PC-3 (cell line): Measurements from ENCODE around the gene SLC23A2. TPM values are rescaled to one million over a fixed set of nuclear protein-coding genes. Genes with fewer than 3 reads are reported as not detected.

ENCODE experiments used
- ATAC-seq: fragments of 200-7000 bp; cut with Tn5 transposase; 2 replicates; pipeline ENCODE4 v1.9.1; 2020; ENCODE audit warnings: mild to moderate bottlenecking, moderate library complexity
- BruUV-seq: library from RNA; stranded (reverse); fragments of 400-500 nt; replicated peaks from 2 replicates; lab custom pipeline; 2021; lab: Mats Ljungman, UMichigan
- CTCF ChIA-PET: fragments of 300-600 bp; sonication (Branson Sonifier 250); formaldehyde crosslinking; loops from one replicate; lab custom pipeline; 2022; ENCODE audit warnings: antibody characterized with exemption; lab: Charles Lee
- POLR2A ChIA-PET: fragments of 300-600 bp; sonication (Branson Sonifier 250); formaldehyde crosslinking; loops from one replicate; lab custom pipeline; 2022; ENCODE audit warnings: antibody characterized with exemption; ENCODE audit not compliant: unreplicated experiment; lab: Charles Lee
- DNase-seq: peaks from one replicate; pipeline ENCODE4 v3.0.0-alpha.2; 2015
- H2AFZ ChIP-seq: fragments of 300-600 bp; sonication (generic); 2 replicates; pipeline ENCODE4 v1.6.0; 2016; ENCODE audit warnings: antibody characterized with exemption, low read length
- H3F3A ChIP-seq: fragments of 300-600 bp; sonication (generic); one replicate; pipeline ENCODE4 v1.6.0; 2017; ENCODE audit warnings: antibody characterized with exemption, low read length, control low read depth, mild to moderate bottlenecking; ENCODE audit not compliant: unreplicated experiment
- H3K27ac ChIP-seq: fragments of 300-600 bp; sonication (generic); 2 replicates; pipeline ENCODE4 v1.5.1; 2016; ENCODE audit warnings: mild to moderate bottlenecking, low read length
- H3K27me3 ChIP-seq: fragments of 300-600 bp; sonication (generic); 2 replicates; pipeline ENCODE4 v1.6.1; 2016; ENCODE audit warnings: low read length, mixed read lengths
- H3K36me3 ChIP-seq: fragments of 300-600 bp; sonication (generic); 2 replicates; pipeline ENCODE4 v1.6.1; 2016; ENCODE audit warnings: low read depth, mixed run types, low read length, mixed read lengths
- H3K4me1 ChIP-seq: fragments of 300-600 bp; sonication (generic); 2 replicates; pipeline ENCODE4 v1.5.1; 2016; ENCODE audit warnings: low read length; ENCODE audit not compliant: insufficient read depth
- H3K4me2 ChIP-seq: fragments of 300-600 bp; sonication (generic); 2 replicates; pipeline ENCODE4 v1.6.0; 2016; ENCODE audit warnings: low read length
- H3K4me3 ChIP-seq: fragments of 300-600 bp; sonication (generic); 2 replicates; pipeline ENCODE4 v1.5.1; 2016; ENCODE audit warnings: mild to moderate bottlenecking, low read length, mixed read lengths
- H3K79me2 ChIP-seq: fragments of 300-600 bp; sonication (generic); 2 replicates; pipeline ENCODE4 v1.6.1; 2017; ENCODE audit warnings: low read length, mixed read lengths
- H3K9ac ChIP-seq: fragments of 300-600 bp; sonication (generic); 2 replicates; pipeline ENCODE4 v1.6.0; 2016; ENCODE audit warnings: mild to moderate bottlenecking, low read length
- H3K9me2 ChIP-seq: fragments of 300-600 bp; sonication (generic); replicated peaks from 2 replicates; pipeline ENCODE4 v1.6.1; 2016; ENCODE audit warnings: mixed run types, low read length, mixed read lengths
- H3K9me3 ChIP-seq: fragments of 300-600 bp; sonication (generic); 2 replicates; pipeline ENCODE4 v1.6.1; 2016; ENCODE audit warnings: low read length, mixed read lengths
- H4K20me1 ChIP-seq: fragments of 300-600 bp; sonication (generic); 2 replicates; pipeline ENCODE4 v1.6.1; 2016; ENCODE audit warnings: low read length, mixed read lengths
- EZH2 ChIP-seq: fragments of 300-600 bp; sonication (generic); IDR thresholded peaks from one replicate; pipeline ENCODE4 v1.6.1; 2017; ENCODE audit warnings: antibody characterized with exemption, mild to moderate bottlenecking, low read length; ENCODE audit not compliant: unreplicated experiment
- EZH2phosphoT487 ChIP-seq: fragments of 300-600 bp; sonication (generic); IDR thresholded peaks from 2 replicates; pipeline ENCODE4 v1.6.1; 2018; ENCODE audit warnings: mild to moderate bottlenecking, antibody characterized with exemption, low read length, borderline replicate concordance
- intact Hi-C: fragments of 100-400 bp; cut with micrococcal nuclease; formaldehyde crosslinking; loops from 2 replicates; pipeline ENCODE4 v1.9.0; 2023
- total RNA-seq: library from RNA; depleted of rRNA; stranded (reverse); fragments of >200 nt; gene quantifications from 2 replicates; pipeline ENCODE4 v1.2.3, GENCODE V29; 2014
- TF ChIP-seq, protein P1 (sequence below): fragments of 300-600 bp; sonication (generic); conservative IDR thresholded peaks from 2 replicates; pipeline ENCODE4 v1.5.1; 2017; ENCODE audit warnings: antibody characterized with exemption, low read depth, mild to moderate bottlenecking, low read length

Gene SLC23A2
- total RNA-seq, 1 experiment from 2014 or later, result 18.3 TPM

DNA sequence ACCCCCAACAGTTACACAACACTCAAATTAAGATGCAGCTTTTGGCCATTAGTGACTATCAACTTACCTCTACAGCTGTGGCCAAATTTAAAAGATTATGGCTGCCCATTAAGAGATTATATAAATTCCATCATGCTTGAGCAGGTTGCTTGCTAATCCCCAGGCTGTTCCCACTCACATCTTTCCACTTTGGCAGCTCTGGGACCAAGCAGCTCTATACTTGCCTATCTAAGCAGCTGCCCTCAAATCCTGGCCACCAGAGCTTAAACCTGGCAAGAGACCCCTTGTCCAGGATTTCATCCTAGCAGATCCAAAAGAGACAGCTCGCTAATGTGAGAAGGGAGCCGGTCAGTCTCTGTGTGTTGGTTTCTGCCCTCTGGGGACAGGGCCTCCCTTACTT is 127.9 kb downstream of the SLC23A2 start:
- H3K27me3 ChIP-seq, result no peaks in the 10 kb centered on the region
- peaks cover 12% of the 10 kb centered on the region; the same call in 1 of the 2 replicates for H3K36me3 ChIP-seq
- H3K9me3 ChIP-seq, result no peaks in the 10 kb centered on the region
- ChIA-PET CTCF (no interaction called here), POLR2A (no interaction called here)
- H3K27ac ChIP-seq, result no peak overlapping the region
- H3K4me3 ChIP-seq, result no peak overlapping the region
- no peaks in the 10 kb centered on the region for H3K9me2 ChIP-seq
- ATAC-seq, result no peak
- H3K4me2 ChIP-seq, result no peak overlapping the region
- peaks cover 16% of the 10 kb centered on the region for H3K4me1 ChIP-seq
- no peak overlapping the region for H3K9ac ChIP-seq
- no peaks in the 10 kb centered on the region for H3K79me2 ChIP-seq
- no peaks in the 10 kb centered on the region for H4K20me1 ChIP-seq
- TF ChIP-seq EZH2, result no peak
- TF ChIP-seq, protein P1, sequence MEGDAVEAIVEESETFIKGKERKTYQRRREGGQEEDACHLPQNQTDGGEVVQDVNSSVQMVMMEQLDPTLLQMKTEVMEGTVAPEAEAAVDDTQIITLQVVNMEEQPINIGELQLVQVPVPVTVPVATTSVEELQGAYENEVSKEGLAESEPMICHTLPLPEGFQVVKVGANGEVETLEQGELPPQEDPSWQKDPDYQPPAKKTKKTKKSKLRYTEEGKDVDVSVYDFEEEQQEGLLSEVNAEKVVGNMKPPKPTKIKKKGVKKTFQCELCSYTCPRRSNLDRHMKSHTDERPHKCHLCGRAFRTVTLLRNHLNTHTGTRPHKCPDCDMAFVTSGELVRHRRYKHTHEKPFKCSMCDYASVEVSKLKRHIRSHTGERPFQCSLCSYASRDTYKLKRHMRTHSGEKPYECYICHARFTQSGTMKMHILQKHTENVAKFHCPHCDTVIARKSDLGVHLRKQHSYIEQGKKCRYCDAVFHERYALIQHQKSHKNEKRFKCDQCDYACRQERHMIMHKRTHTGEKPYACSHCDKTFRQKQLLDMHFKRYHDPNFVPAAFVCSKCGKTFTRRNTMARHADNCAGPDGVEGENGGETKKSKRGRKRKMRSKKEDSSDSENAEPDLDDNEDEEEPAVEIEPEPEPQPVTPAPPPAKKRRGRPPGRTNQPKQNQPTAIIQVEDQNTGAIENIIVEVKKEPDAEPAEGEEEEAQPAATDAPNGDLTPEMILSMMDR, result no peak
- no TSS peak for BruUV-seq
- H2AFZ ChIP-seq, result no peak overlapping the region
- H3F3A ChIP-seq, result no peaks in the 10 kb centered on the region
- no peak for DNase-seq
- intact Hi-C loops, result no loop called here

DNA sequence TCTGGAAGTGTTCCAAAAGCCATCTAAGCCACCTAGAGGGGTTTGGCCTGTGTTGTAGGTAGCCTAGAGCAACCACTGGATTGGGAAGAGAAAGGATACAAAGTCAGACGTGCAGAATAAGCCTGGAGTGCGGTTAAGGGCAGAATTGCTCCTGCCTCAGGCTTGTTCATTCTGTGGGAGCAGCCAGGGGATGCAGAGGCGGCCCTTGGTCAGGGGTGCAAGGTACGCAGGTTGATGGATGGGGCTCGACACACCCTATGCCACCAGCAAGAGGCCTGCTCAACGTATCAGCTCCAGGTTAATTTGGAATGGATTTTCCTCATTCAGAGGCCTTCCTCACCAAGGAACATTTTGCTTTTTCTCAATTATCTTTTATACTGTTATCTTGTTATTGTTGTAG is 129.8 kb downstream of the SLC23A2 start:
- Histone ChIP-seq H4K20me1 (no peaks in the 10 kb centered on the region), H3K9me2 (no peaks in the 10 kb centered on the region), H3K4me3 (no peak overlapping the region), H3K4me1 (peaks cover 16% of the 10 kb centered on the region), H3K79me2 (no peaks in the 10 kb centered on the region), H3K9me3 (no peaks in the 10 kb centered on the region), H3K27ac (no peak overlapping the region), H2AFZ (no peak overlapping the region), H3K27me3 (no peaks in the 10 kb centered on the region), H3K9ac (no peak overlapping the region), H3K36me3 (peaks cover 12% of the 10 kb centered on the region; the same call in 1 of the 2 replicates), H3F3A (no peaks in the 10 kb centered on the region), H3K4me2 (no peak overlapping the region)
- ChIA-PET CTCF (no interaction called here), POLR2A (no interaction called here)
- intact Hi-C loops, result no loop called here
- TF ChIP-seq, protein P1, result no peak
- TF ChIP-seq EZH2phosphoT487 (no peak), EZH2 (no peak)
- ATAC-seq (no peak), DNase-seq (no peak)
- BruUV-seq, result no TSS peak

- TF ChIP-seq EZH2 (no peak), EZH2phosphoT487 (no peak)
- TF ChIP-seq, protein P1, result no peak
- ChIA-PET CTCF (no interaction called here), POLR2A (no interaction called here)
- H2AFZ ChIP-seq, result no peak overlapping the region
- no peak overlapping the region for H3K9ac ChIP-seq
- no peak overlapping the region for H3K4me2 ChIP-seq
- no TSS peak for BruUV-seq
- peaks cover 12% of the 10 kb centered on the region; the same call in 1 of the 2 replicates for H3K36me3 ChIP-seq
- no peaks in the 10 kb centered on the region for H3K9me2 ChIP-seq
- H3F3A ChIP-seq, result no peaks in the 10 kb centered on the region
- H3K4me3 ChIP-seq, result no peak overlapping the region
- no peaks in the 10 kb centered on the region for H4K20me1 ChIP-seq
- ATAC-seq, result no peak
- H3K4me1 ChIP-seq, result peaks cover 16% of the 10 kb centered on the region
- intact Hi-C loops, result no loop called here
- no peak for DNase-seq
- H3K27me3 ChIP-seq, result no peaks in the 10 kb centered on the region
- H3K27ac ChIP-seq, result peak overlapping the region; percentile 82
- H3K9me3 ChIP-seq, result no peaks in the 10 kb centered on the region
- H3K79me2 ChIP-seq, result no peaks in the 10 kb centered on the region
Measured at GRCh38 chr20:4870906-4871305, 130.4 kb downstream of the SLC23A2 start.
